CD4-positive, alpha-beta T cell treated with Interferon gamma for 1 hour (primary cell): Measurements from ENCODE around the gene GATA1.

ENCODE experiments used
- DNase-seq: peaks from one replicate; pipeline ENCODE4 v3.0.0-alpha.2; 2020

Gene GATA1

GRCh38 chrX:48785540-48786214 is 713 bp upstream of the GATA1 start:
- no peak for DNase-seq

- DNase-seq = no peak
These were observed 575 bp downstream of the GATA1 start for GRCh38 chrX:48786825-48787504.

DNA sequence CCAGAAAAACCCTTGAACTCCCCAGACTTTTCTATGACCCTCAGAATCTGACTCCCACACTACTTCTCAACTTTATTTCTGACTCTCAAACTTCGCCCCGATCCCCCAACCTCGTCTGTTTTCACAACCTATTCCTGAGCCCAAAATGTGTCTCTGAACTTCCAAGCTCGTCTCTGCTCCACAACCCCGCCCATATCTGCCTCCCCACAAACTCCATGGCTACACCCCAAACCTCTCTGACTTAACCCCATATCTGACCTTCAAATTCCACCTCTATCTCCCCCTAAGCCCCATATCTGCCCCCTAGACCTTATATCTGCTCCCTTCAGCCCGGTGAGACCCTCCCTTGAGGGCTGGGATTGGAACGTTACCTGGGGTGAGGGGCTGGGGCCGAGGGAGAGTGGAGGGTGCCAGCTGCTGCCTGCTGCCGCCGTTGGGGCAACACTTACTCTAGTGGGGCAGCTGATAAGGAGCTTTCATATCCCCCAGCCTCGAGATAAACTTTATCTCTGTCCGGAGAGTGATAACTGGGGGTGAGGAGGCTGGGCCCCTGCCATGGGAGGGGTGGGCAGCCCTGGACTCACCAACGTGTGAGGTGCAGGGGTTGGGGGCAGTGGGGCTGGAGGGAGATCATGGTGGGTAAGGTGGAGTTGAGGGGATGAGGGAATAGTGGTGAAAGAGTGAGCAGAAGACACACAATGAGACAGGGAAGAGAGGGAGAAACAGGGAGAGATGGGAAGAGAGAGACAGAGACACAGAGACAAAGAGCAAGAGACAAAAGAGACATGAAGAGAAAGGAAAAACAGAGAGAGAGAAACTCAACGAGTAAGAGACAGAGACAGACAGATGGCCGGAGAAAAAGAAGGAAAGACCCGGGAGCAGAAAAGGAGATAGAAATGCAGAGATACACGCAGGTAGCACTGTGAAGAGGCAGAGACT is 1.4 kb downstream of the GATA1 start:
- DNase-seq = no peak

GRCh38 chrX:48789366-48790220 is 3.2 kb downstream of the GATA1 start:
- peak; percentile 16 for DNase-seq

GRCh38 chrX:48790477-48790876 is 4.1 kb downstream of the GATA1 start:
- DNase-seq = no peak

DNA sequence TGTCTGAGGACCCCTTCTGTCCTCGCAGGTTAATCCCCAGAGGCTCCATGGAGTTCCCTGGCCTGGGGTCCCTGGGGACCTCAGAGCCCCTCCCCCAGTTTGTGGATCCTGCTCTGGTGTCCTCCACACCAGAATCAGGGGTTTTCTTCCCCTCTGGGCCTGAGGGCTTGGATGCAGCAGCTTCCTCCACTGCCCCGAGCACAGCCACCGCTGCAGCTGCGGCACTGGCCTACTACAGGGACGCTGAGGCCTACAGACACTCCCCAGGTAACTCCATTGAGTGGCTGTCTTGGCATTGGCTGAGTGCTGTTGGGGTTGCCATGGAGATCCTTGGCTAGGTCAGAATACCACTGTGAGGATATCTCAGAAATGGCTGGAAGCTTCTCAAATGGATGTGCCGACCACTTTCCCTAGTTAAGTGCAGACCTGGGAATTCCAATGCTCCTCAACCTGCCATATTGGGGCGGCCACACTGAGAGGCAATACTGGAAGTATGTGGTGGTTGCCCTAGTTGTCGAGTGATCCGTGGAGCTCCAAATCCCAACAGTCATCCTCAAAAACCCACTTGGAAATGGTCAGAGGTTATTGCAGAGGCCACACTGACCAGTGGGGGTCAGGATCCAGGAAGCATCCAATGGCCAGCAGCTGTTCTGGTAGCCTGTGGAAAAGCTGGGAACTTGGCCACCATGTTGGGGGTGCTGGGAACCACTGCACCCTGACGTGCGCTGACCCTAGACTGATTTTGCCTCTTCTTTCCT is 4.9 kb downstream of the GATA1 start:
- no peak for DNase-seq

DNA sequence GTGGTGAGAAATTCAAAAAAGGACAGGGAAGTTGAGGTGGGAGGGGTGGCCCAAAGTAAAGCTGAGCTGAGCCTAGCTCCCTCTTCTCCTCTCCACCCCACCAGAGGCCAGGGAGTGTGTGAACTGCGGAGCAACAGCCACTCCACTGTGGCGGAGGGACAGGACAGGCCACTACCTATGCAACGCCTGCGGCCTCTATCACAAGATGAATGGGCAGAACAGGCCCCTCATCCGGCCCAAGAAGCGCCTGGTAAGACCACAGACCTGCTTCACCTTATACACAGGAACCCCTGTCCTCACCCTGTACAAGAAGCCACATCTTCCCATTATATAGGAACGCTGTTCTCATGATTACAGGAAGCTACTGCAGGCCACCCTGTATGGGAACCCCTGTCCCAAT is 5.8 kb downstream of the GATA1 start:
- no peak for DNase-seq

DNA sequence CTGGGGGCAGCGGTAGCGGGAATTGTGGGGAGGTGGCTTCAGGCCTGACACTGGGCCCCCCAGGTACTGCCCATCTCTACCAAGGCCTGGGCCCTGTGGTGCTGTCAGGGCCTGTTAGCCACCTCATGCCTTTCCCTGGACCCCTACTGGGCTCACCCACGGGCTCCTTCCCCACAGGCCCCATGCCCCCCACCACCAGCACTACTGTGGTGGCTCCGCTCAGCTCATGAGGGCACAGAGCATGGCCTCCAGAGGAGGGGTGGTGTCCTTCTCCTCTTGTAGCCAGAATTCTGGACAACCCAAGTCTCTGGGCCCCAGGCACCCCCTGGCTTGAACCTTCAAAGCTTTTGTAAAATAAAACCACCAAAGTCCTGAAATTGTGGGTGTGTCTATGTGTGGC is 7.5 kb downstream of the GATA1 start:
- DNase-seq = no peak

DNA sequence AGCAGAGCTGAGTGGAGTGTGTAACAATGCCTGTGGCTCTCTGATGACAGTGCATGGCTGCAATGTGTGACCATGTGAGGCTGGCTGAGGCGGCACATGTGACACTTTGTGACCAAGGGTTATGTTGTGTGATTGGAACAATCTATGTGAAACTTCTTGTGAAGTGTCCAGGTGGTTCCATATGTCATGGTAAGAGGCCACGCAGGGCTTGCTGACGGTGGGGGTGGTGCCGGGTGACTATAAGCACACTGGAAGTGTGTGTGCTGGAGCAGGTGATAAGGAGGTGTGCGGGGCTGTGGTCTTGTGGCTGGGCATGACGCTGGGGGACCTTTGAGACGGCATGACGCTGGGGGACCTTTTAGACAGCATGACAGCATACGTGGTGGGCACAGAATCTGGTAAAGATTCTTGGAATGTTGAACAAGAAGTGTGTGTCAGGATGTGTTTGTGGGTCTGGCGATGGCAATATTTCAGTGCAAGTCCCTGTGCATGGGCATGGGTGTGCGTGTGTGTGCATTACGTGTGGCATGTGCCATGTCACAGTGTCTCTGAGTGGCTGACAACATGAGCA is 8.0 kb downstream of the GATA1 start:
- DNase-seq = no peak

DNA sequence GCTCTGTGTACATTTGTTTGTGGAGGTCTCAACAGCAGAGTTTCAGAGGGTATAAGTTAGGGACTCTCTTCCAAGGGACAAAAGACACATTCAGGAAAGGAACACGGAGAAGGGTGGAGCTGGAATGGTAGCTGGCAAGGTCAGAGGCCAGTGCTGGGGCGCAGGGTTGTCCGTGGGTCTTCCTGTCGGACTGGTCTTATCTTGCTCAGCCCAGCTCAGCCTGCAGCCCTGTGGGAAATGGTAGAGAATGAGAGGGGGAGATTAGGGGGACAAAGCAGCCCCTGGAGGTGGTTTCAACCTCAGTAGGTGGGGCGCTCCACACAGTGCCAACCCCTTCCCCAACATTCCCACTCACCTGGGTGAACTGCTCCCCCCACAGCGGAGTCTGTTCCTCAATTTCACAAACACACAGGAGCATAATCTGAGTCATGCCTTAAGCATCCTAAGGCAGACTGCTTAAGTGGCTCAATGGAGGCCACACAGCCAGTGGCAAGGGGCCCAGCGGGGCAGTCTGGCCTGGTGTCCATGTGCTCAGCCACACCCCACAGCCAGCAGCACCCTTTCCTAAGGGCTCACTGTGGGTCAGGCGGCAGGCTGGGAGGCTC is 8.6 kb downstream of the GATA1 start:
- DNase-seq = no peak

- no peak for DNase-seq
These were observed 11.9 kb downstream of the GATA1 start for GRCh38 chrX:48798318-48798717.

DNA sequence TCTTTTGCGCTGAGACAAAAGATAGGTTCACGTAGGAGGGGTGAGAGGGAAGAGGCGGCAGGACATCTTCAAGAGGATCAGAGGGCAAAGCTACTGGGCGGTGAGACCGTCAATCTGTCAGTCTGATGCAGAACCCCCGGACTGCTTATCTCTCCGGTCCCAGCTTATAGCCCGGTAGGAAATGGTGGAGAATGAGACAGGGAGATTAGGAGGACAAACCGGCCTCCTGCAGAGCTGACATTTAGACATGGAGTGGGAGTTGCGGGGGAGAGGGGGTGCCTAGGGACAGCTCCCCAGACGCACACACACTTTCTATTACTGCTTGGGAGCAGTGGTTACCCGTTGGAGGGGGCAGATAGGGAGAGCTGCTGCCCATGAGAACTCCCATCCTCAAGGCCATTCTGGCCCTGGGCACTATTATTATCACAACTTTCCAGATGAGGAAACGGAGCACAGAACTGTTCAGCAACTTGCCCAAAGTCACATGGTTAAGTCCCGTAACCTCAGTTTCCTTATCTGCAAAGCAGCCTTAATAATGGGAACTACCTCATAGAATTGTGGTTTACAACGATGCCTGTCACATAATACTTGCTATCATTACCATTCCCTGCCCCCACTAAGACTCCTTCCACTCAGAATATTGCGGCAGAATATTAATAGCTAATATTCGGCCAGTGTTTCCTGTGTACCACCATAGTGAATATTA is 14.3 kb downstream of the GATA1 start:
- no peak for DNase-seq

DNA sequence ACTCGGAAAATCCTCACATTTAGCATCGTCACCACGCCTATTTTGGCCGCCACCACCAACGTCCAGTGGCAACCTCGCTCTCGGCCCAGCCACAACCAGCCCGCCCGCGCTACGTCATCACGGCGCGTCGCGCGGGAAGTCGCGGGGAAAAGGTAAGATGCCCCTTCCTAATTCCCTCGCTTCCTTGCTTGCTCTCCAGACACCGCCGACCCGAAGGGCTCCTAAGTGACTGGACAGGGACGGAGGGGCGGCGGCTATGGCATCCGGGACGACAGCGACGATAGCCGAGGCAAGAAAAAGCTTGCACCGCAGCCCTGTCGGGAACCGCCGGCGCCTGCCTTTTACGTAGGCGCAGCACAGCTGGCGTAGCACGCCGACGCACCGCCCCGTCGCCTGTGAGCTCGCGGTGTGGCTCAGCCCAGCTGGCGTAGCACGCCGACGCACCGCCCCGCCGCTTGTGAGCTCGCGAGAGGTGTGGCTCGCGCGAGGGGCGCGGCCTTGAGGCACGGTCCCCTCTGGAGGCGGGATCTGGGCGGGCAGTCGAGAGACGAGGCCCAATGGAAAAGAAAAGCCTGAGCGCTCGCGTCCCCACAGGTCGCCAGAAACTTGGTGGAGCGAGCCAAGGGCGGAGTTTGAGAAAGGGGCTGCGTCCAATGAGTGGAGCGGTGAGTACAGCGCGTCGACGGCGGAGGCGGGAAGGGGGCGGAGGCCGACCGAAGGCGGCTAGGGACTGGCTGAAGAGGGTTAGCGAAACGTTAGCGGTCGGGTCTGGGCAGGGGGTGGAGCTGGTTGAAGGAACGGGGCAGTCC is 15.1 kb downstream of the GATA1 start, which contains the start of gene HDAC6:
Gene HDAC6 (plus strand): TSS at position 788 of the 809 bp plus-strand sequence. CDS start 626 bp downstream, outside the sequence.
- peak; percentile 99 for DNase-seq

DNA sequence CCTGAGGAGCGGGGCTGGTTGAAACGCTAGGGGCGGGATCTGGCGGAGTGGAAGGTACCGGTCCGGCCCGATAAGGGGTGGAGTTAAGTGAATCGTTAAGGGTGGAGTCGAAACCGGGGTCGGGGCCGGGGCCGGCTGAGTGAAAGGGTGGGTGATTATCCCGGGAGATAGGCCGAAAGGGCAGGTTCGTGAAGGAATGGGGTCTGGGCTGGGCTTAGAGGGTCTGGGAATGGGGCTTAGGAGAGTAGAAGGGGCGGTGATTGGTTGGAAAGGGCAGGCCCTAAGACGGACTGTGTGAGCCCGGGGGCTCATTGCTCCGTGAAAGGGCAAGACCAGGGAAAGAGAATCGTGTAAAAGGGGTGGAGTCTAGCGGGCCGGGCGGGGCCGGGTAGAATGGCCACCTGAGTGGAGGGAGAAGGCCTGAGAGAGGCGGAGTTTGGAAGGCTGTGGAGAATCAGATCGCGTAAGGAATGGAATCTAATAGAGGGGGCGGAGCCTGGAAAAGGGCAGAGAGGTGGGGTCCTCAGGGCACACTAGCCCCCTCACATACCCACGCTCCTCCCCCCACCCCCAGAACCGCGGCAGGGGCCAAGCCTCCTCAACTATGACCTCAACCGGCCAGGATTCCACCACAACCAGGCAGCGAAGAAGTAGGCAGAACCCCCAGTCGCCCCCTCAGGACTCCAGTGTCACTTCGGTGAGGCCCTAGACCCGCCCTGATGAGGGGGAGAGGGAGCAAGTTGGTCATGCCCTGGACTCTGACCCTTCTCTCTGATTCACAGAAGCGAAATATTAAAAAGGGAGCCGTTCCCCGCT is 15.9 kb downstream of the GATA1 start:
- DNase-seq = peak; percentile 76

DNA sequence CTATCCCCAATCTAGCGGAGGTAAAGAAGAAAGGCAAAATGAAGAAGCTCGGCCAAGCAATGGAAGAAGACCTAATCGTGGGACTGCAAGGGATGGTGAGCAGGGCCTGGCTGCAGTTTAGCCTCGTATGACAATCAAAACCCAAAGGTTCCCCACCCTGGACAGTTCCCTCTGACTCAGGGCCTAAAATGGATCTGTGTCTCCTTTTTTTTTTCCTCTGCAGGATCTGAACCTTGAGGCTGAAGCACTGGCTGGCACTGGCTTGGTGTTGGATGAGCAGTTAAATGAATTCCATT is 16.5 kb downstream of the GATA1 start:
- no peak for DNase-seq

GRCh38 chrX:48806081-48806480 is 19.7 kb downstream of the GATA1 start:
- no peak for DNase-seq

GRCh38 chrX:48813644-48814043 is 27.3 kb downstream of the GATA1 start:
- DNase-seq = no peak

- no peak for DNase-seq
These were observed 28.3 kb downstream of the GATA1 start for GRCh38 chrX:48814722-48815121.

DNA sequence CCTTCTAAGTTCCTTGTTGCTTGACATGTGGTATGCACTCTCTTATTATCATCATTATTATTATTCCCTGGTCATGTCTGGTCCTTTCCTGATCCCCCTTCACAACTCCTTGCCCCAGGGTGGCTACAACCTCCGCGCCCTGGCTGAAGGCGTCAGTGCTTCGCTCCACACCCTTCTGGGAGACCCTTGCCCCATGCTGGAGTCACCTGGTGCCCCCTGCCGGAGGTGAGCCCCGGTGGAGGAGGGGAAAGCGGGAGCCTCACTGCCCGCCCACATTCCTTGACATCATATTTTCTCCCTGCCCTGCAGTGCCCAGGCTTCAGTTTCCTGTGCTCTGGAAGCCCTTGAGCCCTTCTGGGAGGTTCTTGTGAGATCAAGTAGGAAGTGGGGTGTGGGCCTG is 28.9 kb downstream of the GATA1 start:
- no peak for DNase-seq
